ENCODE measurements around the gene MALL.
"Not testable (repeated sequence)": the region's sequence is repeated elsewhere in the genome, so short reads cannot be mapped to it uniquely, and the experiment has no call there.

DNA sequence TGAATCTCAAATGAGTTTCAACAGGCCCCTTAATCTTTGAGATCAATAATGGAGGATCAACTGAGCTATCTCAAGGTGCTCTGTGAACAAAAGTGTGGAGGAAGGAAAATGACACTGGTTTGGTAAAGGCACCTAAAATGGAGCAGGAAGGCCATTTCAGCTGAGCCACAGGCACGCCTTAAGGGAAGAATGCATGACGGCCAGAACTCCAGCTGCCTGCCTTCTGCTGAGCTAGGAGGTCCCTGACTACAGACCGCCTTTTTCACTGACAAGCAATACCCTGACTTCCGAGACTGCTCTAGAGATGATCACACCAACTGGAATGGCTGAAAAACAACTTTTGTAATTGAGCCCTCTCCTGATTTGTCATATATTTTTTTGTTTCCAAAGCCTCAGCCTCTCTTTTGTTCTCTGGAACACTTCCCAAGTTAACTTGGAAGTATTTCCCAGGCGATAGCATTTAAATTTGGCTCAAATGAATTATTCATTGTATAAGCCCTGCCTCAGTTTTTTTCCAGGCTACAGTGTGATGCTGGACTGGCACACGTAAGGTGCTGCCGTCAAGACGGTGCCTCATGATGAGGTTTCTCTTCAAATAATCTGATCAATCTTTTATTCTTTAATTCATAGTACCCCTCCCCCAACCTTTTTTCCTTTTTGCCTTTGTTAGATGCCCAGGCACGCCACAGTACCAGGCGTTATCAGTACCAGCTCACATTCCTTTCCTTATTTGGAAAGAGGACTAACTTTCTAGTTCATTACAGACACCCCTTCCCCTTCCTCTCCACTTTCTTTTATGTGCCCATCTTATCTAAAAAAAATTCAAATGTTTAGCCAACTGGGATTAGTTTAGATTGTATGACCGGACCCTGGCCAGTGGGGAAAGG is 60.9 kb downstream of the MALL start:
- TF ChIP-seq MXI1 (IDR thresholded peaks at IDR 0.05; ENCODE audit: borderline replicate concordance, low read depth, low read length); TBL1XR1 (IDR thresholded peaks at IDR 0.05; ENCODE audit: borderline replicate concordance, low read length, partially characterized antibody); ZNF619 (CRISPR knock-in tag; IDR thresholded peaks at IDR 0.05); POLR2AphosphoS5 (IDR thresholded peaks at IDR 0.05; ENCODE audit: low read depth, low read length); TBP (CRISPR knock-in tag; IDR thresholded peaks at IDR 0.05); TCF7 (IDR thresholded peaks at IDR 0.05; ENCODE audit: low read depth); MXD4 (CRISPR knock-in tag; IDR thresholded peaks at IDR 0.05); ZUFSP (CRISPR knock-in tag; IDR thresholded peaks at IDR 0.05; ENCODE audit: borderline replicate concordance); TBX2 (CRISPR knock-in tag; IDR thresholded peaks at IDR 0.05; ENCODE audit: borderline replicate concordance); NFIB (CRISPR knock-in tag; IDR thresholded peaks at IDR 0.05; ENCODE audit: borderline replicate concordance); FOXM1 (CRISPR knock-in tag; IDR thresholded peaks at IDR 0.05): not testable (repeated sequence)
- TF ChIP-seq, protein P1, sequence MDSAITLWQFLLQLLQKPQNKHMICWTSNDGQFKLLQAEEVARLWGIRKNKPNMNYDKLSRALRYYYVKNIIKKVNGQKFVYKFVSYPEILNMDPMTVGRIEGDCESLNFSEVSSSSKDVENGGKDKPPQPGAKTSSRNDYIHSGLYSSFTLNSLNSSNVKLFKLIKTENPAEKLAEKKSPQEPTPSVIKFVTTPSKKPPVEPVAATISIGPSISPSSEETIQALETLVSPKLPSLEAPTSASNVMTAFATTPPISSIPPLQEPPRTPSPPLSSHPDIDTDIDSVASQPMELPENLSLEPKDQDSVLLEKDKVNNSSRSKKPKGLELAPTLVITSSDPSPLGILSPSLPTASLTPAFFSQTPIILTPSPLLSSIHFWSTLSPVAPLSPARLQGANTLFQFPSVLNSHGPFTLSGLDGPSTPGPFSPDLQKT (CRISPR knock-in tag; IDR thresholded peaks at IDR 0.05; ENCODE audit: borderline replicate concordance), result not testable (repeated sequence)
